HG03139 (cell line): ENCODE data around the gene GPR55.

Experiments used
- ATAC-seq: cut with Tn5 transposase; IDR thresholded peaks from one replicate; pipeline ENCODE4 v1.9.1; 2021; ENCODE audit not compliant: unreplicated experiment

Gene GPR55

DNA sequence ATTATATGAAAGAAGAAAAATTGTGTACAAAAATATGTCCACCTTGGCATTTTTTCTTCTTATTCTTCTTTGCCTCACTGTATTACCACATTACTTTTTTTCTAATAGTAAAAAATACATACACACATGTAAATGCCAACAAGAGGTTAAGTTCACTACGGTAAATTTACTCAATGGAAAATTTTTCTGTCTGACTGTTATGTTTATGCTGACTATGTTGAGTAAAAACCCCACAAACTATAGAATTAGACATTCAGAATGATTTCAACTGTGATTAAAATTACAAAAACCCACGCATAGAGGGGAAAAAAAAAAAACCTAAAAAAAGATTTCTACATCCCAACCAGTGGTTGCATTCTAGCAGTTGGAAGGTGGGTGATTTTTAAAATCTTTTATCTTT lies 5.4 kb downstream of the GPR55 start:
- no peak for ATAC-seq

DNA sequence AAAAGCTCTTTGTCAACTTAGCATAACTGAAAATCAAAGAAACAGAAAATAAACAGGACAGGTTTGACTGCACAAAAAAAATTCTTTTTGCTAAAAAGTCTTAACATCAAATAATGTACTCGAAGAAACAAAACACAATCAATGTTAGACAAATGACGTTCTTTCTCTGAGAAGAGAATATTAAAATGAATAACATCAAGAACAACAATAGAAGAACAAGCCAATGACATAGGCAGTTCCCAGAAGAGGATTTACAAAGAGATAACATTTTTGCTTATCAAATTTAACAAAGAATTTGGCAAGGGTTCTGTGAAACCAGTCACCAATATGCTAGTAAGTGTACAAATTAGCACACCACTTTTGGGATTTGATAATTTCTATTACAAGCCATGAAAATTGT lies 5.8 kb downstream of the GPR55 start:
- ATAC-seq: no peak

DNA sequence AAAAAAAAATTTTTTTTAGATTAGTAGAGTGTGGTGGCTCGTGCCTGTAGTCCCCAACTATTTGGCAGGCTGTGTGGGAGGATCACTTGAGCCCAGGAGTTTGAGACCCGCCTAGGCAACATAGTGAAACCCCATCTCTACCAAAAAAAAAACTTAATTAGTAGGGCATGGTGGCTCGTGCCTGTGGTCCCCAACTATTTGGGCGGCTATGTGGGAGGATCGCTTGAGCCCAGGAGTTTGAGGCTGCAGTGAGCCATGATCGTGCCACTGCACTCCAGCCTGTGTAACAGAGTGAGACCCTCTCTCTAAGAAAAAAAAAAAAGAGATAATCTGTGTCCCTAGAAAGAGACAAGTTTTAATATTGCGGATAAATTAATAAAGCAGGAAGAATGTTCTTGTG lies 8.8 kb downstream of the GPR55 start:
- no peak for ATAC-seq

DNA sequence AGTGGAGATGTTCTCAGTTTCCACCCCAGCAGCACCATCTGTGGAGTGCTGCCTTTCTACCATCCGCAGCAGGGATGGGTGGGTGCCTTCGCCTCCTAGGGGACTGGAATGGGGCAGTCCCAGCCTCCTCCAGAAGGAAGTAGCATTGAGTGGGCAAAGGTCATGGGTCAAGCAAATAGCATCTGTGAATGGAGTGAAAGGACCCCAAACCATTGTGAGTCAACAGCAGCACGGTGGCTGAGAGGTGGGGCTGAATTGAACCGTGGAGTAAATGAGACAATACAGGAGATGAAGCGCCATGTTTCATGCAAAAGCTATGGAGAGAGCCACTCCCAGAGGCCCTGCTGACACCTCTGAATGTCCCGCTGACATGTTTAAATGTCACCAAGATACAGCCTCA lies 9.7 kb downstream of the GPR55 start:
- no peak for ATAC-seq

DNA sequence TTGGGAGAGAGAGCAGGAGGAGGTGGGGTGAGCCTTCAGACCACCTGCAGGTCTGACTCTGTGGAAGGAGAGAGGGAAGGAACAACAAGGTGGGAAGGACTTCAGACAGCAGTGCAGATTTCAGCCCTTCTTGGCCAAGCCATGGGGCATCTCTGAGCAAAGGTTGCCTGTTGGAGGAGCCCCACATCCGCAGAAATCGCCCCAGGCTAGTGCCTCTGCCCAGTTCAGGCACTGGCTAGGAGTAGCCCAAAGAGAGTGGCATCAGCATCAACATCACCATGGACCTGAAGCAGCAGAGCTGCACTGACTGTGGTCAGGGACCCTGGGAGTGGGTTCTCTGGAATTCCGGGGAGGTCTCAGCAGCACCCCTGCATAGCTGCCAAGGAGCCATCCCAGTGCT lies 10.2 kb downstream of the GPR55 start:
- ATAC-seq: no peak

DNA sequence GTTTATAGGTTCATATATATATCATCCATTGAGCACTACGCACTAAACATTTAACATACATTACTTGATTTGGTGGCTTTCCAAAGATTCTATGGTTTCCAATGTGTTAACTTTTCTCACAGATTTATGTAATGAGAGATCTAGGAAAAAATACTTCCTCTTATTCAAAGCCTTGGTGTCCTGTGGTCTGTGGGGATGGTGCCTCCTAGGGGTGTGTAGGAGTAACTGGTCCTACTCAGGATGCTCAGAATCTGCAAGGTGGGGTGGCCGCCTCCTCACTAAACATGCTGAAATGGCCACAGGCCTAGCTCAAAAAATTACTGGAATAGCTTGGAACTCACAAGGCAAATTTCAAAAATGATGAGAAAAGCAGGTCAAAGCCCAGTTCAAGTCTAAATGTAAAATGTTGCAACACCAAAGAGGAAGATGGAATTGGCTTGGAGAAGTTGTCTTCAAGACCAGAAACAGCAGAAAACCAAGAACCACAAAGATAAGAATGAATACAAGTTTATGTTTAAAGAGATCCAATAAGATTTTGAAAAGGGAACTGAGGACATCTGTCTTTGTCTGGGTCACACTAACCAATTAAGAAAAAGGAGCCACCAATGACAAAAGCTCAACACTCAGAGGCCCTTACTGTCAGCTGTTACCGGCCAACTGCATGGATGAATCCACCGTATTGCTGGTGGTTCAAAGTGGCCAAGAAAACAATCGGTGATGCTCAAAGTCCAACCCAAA lies 11.5 kb downstream of the GPR55 start:
- no peak for ATAC-seq

DNA sequence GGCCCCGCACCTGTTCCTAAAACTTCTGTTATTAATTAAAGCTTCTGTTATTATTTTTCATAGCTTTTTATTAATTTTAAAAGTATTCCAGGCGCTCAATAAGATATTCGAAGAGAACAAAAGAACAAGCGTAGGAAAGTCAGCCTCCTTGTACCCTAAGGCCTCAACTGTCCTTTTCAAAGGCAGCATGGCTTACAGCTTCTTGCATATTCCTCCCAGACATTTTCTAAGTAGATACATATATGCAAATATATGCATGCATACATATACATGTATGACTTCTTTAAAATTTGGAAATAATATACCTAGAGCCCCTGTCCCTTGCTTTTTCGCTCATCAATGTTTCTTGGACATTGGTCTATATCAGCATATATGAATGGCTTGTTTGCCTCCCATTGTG lies 12.3 kb downstream of the GPR55 start:
- ATAC-seq: no peak

DNA sequence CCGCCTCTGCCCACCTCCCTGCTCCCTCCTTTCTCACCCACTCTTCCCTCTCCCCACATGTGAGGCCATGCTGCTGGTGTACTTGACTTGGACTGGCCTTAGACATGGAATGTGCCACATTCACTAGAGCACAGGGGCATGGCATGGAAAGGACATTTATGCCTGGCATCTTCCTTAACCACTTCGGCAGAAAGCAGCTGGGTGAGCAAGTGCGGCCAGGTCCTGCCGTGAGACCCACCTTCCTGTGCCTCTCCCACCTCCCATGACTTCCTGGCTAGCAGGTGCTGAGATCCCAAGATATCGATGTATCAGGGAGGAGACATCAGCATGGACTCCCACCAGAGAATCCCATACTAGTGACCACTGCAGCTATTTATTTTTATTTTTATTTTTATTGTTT lies 13.0 kb downstream of the GPR55 start:
- no peak for ATAC-seq

DNA sequence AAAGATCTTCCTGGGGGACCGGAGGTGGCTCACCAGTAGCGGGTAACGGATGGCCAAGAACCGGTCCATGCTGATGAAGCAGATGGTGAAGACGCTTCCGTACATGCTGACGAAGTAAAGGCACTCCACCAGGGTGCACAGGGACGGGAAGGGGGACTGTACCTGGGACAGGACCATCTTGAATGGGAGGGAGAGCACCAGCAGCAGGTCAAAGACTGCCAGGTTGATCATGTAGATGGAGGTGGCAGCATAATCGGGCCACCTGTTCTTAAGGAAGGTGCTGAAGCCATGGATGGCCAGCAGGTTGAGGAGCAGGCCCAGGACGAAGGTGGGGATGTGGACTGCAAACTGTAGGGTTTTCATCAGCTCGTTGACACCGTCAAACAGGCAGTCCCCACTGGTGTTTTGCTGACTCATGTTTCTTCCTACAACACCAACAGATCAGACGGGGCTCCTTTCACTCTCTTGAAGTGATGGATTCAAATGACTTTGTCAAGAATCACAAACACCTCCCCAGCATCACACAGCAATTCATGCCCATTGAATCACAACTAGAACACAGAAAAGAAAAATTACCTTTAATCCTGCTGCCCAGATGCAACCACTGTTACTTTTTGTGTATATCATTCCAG lies 14.4 kb downstream of the GPR55 start:
- no peak for ATAC-seq

DNA sequence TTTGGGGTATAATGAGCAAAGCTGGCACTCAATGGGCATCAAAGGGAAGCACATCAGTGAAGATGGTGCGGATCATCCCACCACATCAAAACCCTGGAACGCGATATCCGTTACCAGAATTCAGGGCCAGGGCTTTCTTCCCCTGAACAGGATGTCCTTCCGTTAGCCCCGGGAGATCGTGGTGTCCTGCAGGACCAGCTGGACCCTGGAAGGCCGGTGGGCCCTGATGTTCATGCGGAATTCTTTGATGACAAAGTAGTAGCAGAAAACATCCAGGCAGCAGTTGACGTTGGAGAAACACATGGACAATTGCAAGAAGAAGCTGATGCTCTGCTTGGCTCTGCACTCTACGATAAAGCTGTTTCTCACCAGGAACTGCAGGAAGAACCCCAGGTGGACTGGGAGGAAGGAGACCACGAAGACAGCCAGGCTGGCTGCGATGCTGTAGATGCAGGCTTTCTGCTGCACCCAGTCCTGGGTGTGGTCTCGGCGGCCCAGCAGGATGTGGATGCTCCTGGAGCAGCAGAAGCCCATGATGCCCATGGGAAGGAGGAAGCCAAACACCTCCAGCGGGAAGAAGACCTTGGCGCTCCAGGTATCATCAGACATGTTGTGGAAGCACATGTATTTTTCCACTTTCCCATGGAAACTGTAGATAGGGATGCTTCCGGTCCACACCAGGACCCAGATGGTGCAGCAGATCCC lies 15.0 kb downstream of the GPR55 start:
- no peak for ATAC-seq

DNA sequence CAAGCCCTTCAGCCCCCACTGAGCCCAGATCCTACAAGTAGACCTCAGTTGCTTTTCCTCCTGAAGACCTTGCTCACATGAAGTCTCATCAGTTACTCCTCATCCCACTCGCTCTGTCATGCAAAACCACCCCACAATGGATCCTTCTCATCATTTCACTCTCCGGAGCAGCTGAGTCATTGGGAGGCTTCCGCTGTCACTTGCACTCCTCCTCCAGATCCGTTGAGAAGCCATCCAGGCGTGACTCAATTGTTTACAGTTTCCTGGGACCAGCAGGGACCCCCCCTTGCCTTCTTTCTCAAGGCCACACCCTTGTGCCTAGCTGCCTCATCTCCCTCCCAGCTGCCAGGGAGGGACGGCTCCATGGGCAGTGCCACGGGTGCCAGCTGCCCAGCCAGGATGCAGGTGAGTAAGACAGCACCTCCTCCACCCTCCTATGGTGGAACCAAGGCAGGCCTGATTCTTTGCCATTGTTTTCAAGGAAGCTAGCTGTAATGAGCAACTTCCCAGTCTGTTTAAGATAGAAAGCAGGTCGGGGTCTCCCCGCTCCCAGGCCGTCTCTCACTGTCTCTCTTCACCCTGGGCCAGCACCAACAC lies 16.3 kb downstream of the GPR55 start:
- no peak for ATAC-seq

DNA sequence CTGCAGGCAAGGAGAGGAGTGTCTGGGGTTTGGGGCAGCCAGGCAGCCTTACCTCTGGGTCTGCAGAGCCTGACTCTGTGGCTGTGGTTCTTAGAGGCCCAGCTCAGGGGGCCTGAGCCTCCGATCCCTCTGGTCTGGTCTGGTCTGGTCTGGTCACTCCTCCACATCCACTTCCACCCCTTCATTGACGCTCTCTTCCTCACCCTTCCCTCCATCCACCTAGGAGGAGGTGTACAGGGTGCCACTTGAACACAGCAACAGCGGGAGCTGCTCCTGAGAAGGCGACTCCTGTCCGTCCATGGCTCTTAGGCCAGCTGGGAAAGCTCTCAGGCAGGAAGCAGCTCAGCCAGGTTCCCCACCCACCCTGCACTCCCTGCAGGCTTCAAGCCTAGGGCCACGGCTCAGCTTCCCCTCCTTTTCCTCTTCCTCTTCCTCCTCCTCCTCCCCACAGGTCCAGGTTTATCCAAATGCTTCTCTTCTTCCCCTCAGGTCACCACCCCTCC lies 16.9 kb downstream of the GPR55 start:
- ATAC-seq: no peak

DNA sequence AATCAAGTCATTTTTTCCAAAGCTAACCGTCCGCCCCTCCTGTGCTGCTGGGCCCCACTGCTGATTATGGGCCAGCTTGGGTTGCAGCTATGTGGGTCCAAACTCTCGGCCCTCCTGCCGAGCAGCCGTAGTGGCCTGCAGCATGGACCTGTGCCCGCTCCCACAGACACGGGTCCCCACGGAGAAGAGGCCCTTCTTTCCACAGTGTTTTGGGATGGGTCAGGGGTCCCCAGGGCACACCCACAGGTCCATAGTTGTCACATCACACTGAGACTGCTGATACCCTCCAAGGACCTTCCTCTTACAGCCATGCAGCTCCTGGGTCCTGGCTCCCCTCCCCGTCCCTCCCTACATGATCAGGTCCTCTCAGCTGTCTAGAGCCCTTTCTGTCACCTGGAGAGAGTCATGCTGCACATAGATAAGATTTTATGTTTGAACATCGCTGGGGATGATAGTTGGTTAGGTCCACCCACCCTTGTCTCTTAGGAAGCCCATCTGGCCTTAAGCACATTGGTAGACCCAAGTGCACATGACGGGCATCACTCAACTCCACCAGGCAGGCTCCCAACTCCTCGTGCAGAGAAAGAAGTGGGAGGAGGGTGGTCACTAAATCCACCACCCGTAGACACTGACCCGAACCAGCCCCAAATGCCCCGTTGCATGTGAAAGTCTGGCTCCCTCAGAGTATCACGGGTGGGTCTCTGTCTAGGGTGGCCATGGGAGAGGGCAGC lies 17.5 kb downstream of the GPR55 start:
- no peak for ATAC-seq

DNA sequence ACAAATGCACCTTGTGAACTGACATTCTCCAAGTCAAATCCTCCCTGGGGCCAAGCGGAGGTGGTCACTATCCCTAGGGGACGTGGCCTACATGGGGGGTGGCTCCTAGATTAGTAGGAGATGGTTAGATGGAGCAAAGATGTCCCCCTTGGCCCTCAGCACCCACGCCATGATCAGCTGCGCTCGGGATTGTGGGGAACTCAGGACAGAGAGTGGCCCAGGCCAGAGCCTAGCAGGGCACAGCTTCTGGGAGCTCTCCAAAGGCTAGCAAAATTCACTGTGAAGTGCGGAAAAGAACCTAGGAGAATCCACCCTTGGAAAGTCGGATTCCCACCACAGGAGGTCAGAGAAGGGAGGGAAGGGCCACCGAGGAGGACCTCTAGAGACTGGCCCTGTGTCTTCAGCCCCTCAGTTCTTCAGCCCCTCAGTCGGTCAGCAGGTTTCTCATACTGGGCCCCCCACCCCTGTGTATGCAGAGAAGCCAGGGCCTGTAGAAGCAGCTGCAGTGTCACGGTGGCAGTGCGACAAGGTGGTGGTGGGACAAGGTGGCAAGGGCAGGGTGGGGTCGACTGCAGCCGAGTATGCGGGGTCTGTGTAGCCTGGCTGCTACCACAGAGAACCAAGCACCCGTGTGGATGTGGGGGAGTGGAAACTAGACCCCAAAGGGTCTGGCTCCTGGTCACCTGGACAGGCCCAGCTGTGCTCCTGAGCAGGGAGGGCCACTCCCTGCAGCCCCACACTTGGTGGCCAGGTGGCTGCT lies 18.4 kb downstream of the GPR55 start:
- no peak for ATAC-seq

DNA sequence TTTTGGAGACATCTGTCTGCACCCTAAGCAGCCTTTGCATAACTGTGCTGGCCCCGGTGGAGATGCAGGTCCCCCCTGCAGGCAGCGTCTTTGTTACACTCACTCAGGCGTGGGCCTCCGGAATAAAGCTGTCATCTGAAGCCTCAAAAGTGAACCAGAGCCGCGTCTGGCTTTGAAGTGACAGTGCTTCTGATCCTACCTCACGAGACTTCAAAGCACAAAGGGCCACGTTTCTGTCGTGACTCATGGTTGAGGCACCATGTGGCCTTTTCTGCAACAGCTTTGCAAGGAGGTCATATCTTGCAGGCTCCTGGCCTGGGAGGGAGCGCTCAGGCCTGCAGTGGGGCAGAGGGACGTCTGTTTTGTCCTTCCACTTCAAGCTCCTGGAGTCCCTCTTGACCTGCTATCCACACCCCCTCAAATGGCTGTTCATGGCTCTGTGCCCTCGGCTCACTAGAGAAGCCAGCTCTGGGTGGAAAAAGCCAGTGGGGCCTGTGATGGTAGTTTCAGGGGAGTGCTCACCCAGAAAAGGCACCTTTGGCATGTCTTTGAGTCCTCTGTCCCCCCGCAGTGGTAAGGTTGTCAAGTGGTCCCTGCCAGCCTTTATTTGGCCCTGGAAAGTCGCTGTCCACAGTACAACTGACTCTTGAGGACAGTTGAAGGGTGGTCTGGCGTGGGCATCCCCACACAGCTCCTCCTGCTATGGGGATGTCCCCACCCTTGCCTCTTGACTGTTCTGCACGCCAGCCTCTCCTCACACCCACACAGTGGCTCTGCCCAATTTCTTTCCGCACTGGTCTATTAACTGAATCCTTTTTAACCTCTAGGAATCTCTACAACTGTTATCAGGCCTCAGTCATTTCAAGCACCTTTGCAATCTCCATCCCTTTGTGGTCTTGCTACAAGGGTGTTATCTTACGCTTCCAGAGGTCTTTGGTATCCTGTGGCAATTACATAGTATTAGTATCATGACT lies 19.3 kb downstream of the GPR55 start:
- no peak for ATAC-seq

DNA sequence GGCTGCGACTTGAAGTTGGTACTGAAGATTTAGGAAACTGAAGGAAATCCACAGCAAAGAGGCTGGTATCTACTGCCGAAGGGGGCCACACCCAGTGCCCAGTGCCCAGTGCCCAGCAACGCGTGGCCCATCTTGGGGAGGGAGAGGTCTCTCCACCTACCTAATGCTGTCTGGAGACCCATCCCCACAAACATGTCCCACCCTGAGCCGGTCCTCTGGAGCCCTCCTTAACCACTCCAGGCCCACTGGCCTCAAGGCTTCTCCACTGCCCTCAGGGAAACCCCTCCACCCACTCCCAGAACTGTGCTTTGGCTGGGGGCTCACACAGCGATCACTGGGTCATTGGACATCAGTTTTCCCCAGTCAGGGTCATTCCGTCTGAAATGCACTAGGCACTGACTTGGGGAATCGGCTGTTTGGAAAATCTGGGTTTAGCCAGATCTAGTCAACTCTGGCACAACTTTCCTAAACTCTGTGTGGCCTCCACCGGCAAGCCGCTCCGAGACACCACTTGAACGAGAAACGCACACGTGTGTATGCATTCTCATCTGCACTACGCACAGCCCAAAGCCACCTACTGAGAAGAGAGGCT lies 20.1 kb downstream of the GPR55 start:
- ATAC-seq: no peak

DNA sequence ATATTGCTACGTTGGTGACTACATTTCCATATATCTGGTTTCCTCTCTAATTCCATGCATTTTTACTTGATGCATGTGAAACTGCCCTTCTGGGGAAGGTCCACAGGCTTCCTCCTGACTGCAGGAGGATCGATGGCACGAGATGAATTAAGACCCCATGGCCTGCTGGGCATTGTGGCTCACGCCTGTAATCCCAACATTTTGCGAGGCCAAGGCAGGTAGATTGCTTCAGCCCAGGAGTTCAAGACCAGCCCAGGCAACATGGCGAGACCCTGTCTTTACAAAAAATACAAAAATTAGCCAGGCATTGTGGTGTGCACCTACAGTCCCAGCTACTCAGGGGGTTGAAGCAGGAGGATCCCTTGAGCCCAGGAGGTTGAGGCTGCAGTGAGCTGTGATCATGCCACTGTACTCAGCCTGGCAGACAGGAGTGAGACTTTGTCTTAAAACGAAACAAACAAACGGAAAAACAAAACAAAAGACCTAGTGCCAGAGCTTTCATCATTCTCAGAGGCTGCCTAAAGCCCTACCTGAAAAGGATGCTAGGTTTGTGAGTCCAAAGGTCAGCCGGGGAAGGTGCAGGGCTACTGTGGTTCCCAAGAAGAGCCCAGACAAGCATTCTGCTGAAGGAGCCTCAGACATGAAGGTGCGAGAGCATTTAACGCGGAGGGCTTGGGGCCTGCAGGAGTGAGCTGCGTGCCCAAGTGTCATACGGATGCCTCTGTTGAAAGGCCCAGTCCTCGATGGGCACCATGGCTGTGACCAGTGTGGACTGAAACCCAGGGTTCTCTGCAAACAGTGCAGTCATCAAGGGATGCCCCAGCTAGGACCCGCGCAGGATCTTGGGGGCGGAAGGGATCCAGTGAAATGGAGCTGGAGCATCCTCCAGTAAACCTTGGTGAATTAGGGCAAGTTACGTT lies 21.6 kb downstream of the GPR55 start:
- ATAC-seq: no peak
